Glutamatergic neuron (in vitro differentiated cells): ENCODE data around the gene PPP1R14C. TPM values are rescaled to one million over a fixed set of nuclear protein-coding genes. Genes with fewer than 3 reads are reported as not detected.

Experiments
- DNase-seq: peaks from one replicate; pipeline ENCODE4 v3.0.0; 2022
- H3K27ac Mint-ChIP-seq: one replicate; pipeline ENCODE4 v1.8.0; 2020; ENCODE audit warnings: mild to moderate bottlenecking, mixed read lengths, inconsistent platforms; ENCODE audit not compliant: unreplicated experiment
- H3K27me3 Mint-ChIP-seq: one replicate; pipeline ENCODE4 v1.8.0; 2020; ENCODE audit warnings: mild to moderate bottlenecking, moderate library complexity, mixed read lengths, inconsistent platforms; ENCODE audit not compliant: unreplicated experiment
- H3K36me3 Mint-ChIP-seq: one replicate; pipeline ENCODE4 v1.8.0; 2020; ENCODE audit warnings: mild to moderate bottlenecking, mixed read lengths, inconsistent platforms; ENCODE audit not compliant: unreplicated experiment
- H3K4me1 Mint-ChIP-seq: one replicate; pipeline ENCODE4 v1.8.0; 2020; ENCODE audit warnings: mild to moderate bottlenecking, low read depth, mixed read lengths, inconsistent platforms; ENCODE audit not compliant: unreplicated experiment
- H3K4me3 Mint-ChIP-seq: one replicate; pipeline ENCODE4 v1.8.0; 2020; ENCODE audit warnings: mild to moderate bottlenecking, mixed read lengths, inconsistent platforms; ENCODE audit not compliant: unreplicated experiment
- H3K9me3 Mint-ChIP-seq: one replicate; pipeline ENCODE4 v1.8.0; 2020; ENCODE audit warnings: mild to moderate bottlenecking, moderate library complexity, mixed read lengths, inconsistent platforms; ENCODE audit not compliant: unreplicated experiment
- CTCF ChIP-seq: fragments of 200-600 bp; sonication (generic); IDR thresholded peaks from one replicate; pipeline ENCODE4 v1.5.0; 2021; ENCODE audit not compliant: partially characterized antibody, unreplicated experiment
- total RNA-seq: library from RNA; stranded (reverse); fragmentation: NEBNext Ultra II Directional; extraction: Animal tissue kit (Norgen Biotek cat#: 25700); gene quantifications from one replicate; pipeline ENCODE4 v1.2.1, GENCODE V29; 2021; ENCODE audit not compliant: unreplicated experiment

Gene PPP1R14C
- total RNA-seq, 1 donor from 2014 or later: 4.1 TPM

GRCh38 chr6:150163970-150164369, 21.1 kb downstream of the PPP1R14C start:
- DNase-seq: no peak
- Mint-ChIP-seq H3K27ac (no peak overlapping the region), H3K4me1 (peaks cover 3% of the 10 kb centered on the region), H3K36me3 (no peaks in the 10 kb centered on the region), H3K27me3 (no peaks in the 10 kb centered on the region), H3K9me3 (peaks cover 2% of the 10 kb centered on the region), H3K4me3 (no peak overlapping the region)
- no peak for TF ChIP-seq CTCF

GRCh38 chr6:150165020-150165702, 22.3 kb downstream of the PPP1R14C start:
- peaks cover 3% of the 10 kb centered on the region for H3K4me1 Mint-ChIP-seq
- H3K9me3 Mint-ChIP-seq: no peaks in the 10 kb centered on the region
- no peaks in the 10 kb centered on the region for H3K27me3 Mint-ChIP-seq
- no peak for TF ChIP-seq CTCF
- no peak overlapping the region for H3K4me3 Mint-ChIP-seq
- no peaks in the 10 kb centered on the region for H3K36me3 Mint-ChIP-seq
- DNase-seq: no peak
- no peak overlapping the region for H3K27ac Mint-ChIP-seq

DNA sequence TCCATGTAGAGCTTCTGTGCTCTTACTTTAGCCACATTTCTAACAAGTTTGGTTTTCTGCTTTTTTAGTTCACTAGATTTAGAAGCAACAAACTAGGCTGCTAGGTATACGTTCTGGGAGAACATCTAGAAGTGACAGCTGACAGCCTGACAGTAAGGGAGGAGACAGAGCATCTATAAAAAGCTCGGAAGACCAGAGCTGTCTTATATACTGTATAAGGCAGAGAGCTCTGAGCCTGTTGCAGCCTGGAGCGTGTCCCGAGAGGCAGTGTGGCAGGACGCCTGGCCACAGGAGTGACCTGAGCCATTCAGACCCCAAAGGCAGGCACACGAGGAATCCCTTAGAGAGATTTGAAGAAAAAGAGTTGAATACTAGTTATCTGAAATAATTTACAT, 24.6 kb downstream of the PPP1R14C start:
- no peak overlapping the region for H3K27ac Mint-ChIP-seq
- TF ChIP-seq CTCF: no peak
- no peaks in the 10 kb centered on the region for H3K9me3 Mint-ChIP-seq
- H3K36me3 Mint-ChIP-seq: no peaks in the 10 kb centered on the region
- H3K27me3 Mint-ChIP-seq: no peaks in the 10 kb centered on the region
- peak; percentile 23 for DNase-seq
- peaks cover 4% of the 10 kb centered on the region for H3K4me1 Mint-ChIP-seq
- no peak overlapping the region for H3K4me3 Mint-ChIP-seq

DNA sequence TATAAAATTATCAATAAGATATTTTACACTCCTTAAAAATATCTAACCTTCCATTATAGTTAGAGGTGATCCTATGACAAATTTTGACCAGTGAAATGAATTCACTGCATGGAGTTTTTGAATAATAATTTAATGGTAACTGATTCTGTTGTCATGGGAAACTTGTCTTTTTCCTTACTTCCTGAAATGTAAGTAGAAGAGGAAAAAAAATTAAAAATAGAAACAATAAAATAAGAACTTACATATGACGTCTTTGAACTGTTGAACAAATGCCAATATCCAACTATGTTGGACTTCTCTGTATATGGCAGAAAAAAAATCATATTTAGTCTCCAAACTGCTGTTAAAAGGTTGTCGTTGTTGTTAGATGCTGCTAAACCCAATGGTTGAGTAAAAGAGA, 26.3 kb downstream of the PPP1R14C start:
- Mint-ChIP-seq H3K27ac (no peak overlapping the region), H3K27me3 (no peaks in the 10 kb centered on the region), H3K4me1 (peaks cover 4% of the 10 kb centered on the region), H3K36me3 (no peaks in the 10 kb centered on the region), H3K4me3 (no peak overlapping the region), H3K9me3 (no peaks in the 10 kb centered on the region)
- TF ChIP-seq CTCF: no peak
- no peak for DNase-seq

- H3K27me3 Mint-ChIP-seq: no peaks in the 10 kb centered on the region
- no peaks in the 10 kb centered on the region for H3K36me3 Mint-ChIP-seq
- DNase-seq: no peak
- TF ChIP-seq CTCF: no peak
- no peaks in the 10 kb centered on the region for H3K9me3 Mint-ChIP-seq
- H3K4me1 Mint-ChIP-seq: peaks cover 4% of the 10 kb centered on the region
- H3K4me3 Mint-ChIP-seq: no peak overlapping the region
- H3K27ac Mint-ChIP-seq: no peak overlapping the region
These were observed 26.8 kb downstream of the PPP1R14C start for GRCh38 chr6:150169609-150170008.
